ENCODE results near the gene MGAT5.

DNA sequence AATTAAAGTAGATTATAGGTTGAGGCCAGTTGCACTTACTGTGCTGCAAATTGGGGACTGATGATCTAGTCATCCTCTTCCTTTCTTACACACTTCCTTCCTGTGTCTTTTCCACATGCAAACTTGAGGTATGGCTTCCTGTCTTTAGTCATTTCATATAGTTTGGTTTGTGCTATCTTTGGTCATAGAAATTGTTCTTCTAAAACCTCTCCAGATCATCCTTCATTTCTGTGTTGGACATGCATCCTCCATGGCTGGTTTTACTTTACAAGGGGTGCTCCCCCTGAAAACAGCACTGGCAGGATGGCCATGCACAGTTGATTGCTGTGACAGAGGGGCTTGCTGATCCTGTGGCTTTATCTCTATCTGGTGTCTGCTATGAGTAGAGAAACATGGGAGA is 36.5 kb downstream of the MGAT5 start:
- TF ChIP-seq TAF1 (IDR thresholded peaks at IDR 0.05; ENCODE audit: low read depth) = no peak
- TF ChIP-seq, protein P1, sequence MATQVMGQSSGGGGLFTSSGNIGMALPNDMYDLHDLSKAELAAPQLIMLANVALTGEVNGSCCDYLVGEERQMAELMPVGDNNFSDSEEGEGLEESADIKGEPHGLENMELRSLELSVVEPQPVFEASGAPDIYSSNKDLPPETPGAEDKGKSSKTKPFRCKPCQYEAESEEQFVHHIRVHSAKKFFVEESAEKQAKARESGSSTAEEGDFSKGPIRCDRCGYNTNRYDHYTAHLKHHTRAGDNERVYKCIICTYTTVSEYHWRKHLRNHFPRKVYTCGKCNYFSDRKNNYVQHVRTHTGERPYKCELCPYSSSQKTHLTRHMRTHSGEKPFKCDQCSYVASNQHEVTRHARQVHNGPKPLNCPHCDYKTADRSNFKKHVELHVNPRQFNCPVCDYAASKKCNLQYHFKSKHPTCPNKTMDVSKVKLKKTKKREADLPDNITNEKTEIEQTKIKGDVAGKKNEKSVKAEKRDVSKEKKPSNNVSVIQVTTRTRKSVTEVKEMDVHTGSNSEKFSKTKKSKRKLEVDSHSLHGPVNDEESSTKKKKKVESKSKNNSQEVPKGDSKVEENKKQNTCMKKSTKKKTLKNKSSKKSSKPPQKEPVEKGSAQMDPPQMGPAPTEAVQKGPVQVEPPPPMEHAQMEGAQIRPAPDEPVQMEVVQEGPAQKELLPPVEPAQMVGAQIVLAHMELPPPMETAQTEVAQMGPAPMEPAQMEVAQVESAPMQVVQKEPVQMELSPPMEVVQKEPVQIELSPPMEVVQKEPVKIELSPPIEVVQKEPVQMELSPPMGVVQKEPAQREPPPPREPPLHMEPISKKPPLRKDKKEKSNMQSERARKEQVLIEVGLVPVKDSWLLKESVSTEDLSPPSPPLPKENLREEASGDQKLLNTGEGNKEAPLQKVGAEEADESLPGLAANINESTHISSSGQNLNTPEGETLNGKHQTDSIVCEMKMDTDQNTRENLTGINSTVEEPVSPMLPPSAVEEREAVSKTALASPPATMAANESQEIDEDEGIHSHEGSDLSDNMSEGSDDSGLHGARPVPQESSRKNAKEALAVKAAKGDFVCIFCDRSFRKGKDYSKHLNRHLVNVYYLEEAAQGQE (IDR thresholded peaks at IDR 0.05; ENCODE audit: low read depth) = no peak
- TF ChIP-seq, protein P2, sequence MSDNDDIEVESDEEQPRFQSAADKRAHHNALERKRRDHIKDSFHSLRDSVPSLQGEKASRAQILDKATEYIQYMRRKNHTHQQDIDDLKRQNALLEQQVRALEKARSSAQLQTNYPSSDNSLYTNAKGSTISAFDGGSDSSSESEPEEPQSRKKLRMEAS (IDR thresholded peaks at IDR 0.05) = no peak
- no peak for TF ChIP-seq EP300 (IDR thresholded peaks at IDR 0.05; ENCODE audit: borderline replicate concordance)
